GM06990 (cell line): ENCODE measurements around the gene ANKRD11.

ENCODE experiments used
- DNase-seq: peaks from one replicate; pipeline ENCODE4 v3.0.0-alpha.2; 2011; ENCODE audit not compliant: insufficient read length; ENCODE audit errors: extremely low read depth
- H3K27me3 ChIP-seq: replicated peaks from 2 replicates; pipeline ENCODE4 v1.6.0; 2011; ENCODE audit warnings: low read length; ENCODE audit not compliant: control insufficient read depth, insufficient read depth
- H3K36me3 ChIP-seq: 2 replicates; pipeline ENCODE4 v1.5.1; 2011; ENCODE audit warnings: low read length; ENCODE audit not compliant: control insufficient read depth, insufficient read depth
- H3K4me3 ChIP-seq: replicated peaks from 2 replicates; pipeline ENCODE4 v1.5.1; 2011; ENCODE audit warnings: low read depth, mild to moderate bottlenecking, control low read depth, low read length
- CTCF ChIP-seq: IDR thresholded peaks from 2 replicates; pipeline ENCODE4 v1.5.1; 2011; ENCODE audit warnings: low read length, control low read depth, mild to moderate bottlenecking, inconsistent platforms; ENCODE audit not compliant: insufficient read depth, poor library complexity, severe bottlenecking

ANKRD11 gene

DNA sequence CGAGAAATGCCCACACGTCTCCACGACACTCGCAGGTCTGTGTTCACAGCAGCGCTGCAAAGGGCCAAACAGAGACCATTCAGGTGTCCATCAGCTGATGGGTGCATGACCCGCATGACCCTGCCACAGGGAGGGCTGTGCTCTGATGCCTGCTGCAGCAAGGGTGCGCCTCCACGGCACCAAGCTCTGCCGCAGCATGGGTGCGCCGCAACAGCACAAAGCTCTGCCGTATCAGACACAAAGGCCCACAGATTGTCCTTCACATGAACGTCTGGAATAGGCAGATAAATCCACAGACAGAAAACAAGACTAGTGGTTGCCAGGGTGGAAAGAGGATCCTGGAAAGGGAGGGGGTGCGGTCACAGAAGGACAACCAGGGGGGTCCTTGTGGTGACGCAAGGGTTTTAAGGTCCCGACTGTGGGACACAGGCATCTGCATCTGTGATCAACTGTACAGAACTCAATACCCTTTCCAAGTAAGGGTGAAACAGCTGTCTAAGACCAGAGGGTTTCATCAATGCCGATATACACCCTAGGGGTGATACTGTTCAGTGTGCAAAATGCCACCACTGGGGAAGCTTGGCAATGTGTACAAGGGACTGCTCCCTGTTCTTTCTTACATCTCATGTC, 121.0 kb downstream of the ANKRD11 start:
- Histone ChIP-seq H3K36me3 (peaks cover 14% of the 10 kb centered on the region), H3K4me3 (no peak overlapping the region), H3K27me3 (no peaks in the 10 kb centered on the region)
- no peak for TF ChIP-seq CTCF
- no peak for DNase-seq

DNA sequence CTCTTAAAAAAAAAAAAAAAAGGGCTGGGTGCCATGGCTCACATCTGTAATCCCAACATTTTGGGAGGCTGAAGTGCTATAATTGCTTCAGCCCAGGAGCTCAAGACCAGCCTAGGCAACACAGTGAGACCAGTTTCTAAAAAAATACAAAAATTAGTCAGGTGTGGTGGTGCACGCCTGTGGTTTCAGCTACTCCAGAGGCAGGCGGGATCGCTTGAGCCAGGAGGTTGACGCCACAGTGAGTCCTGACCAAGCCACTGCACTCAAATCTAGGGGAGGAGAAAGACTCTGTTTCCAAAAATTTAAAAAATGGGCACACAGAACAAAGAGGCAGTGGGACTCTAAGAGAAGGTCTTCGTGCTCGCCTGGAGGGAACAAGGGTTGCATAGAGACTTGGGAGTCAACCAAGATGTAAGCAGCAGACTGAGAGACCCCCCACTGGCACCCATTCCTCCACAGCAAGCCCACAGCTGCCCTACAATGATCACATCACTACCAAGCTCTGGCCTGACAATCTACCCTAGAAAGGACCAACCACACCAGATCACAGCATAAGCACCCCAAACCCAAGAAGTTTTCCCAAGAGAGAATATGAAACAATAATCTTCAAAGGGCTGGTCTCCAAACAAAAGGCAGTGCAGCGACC, 121.6 kb downstream of the ANKRD11 start:
- DNase-seq, result no peak
- Histone ChIP-seq H3K4me3 (no peak overlapping the region), H3K36me3 (peaks cover 14% of the 10 kb centered on the region), H3K27me3 (no peaks in the 10 kb centered on the region)
- no peak for TF ChIP-seq CTCF

- H3K36me3 ChIP-seq, result peaks cover 10% of the 10 kb centered on the region
- no peak for DNase-seq
- no peak overlapping the region for H3K4me3 ChIP-seq
- TF ChIP-seq CTCF, result no peak
- H3K27me3 ChIP-seq, result no peaks in the 10 kb centered on the region
Measured at GRCh38 chr16:89367538-89367915, 122.8 kb downstream of the ANKRD11 start.

GRCh38 chr16:89366561-89367537, 123.5 kb downstream of the ANKRD11 start:
- TF ChIP-seq CTCF, result no peak
- H3K4me3 ChIP-seq, result no peak overlapping the region
- H3K36me3 ChIP-seq, result peaks cover 8% of the 10 kb centered on the region
- no peaks in the 10 kb centered on the region for H3K27me3 ChIP-seq
- DNase-seq, result no peak

DNA sequence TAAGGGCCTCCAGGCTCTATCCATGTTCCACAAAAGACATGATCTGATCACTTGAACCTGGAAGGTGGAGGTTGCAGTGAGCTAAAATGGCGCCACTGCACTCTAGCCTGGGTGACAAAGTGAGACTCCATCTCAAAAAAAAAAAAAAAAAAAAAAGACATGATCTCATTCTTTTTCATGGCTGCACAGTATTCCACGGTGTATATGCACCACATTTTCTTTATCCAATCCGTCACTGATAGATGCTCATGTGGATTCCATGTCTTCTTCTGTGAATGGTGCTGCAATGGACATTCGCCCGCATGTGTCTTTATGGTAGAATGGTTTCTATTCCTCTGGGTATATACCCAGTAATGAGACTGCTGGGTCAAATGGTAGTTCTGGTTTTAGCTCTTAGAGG, 124.4 kb downstream of the ANKRD11 start:
- peaks cover 3% of the 10 kb centered on the region; the same call in 1 of the 2 replicates for H3K36me3 ChIP-seq
- no peak overlapping the region for H3K4me3 ChIP-seq
- H3K27me3 ChIP-seq, result no peaks in the 10 kb centered on the region
- DNase-seq, result no peak
- TF ChIP-seq CTCF, result no peak
